GM19240 (cell line): Measurements from ENCODE around the gene TFB1M.
"Not testable (repeated sequence)": the region's sequence is repeated elsewhere in the genome, so short reads cannot be mapped to it uniquely, and the experiment has no call there.

ENCODE experiments used
- DNase-seq: peaks from one replicate; pipeline ENCODE4 v3.0.0; 2011; ENCODE audit warnings: low spot score; ENCODE audit not compliant: insufficient read length

The TFB1M gene

DNA sequence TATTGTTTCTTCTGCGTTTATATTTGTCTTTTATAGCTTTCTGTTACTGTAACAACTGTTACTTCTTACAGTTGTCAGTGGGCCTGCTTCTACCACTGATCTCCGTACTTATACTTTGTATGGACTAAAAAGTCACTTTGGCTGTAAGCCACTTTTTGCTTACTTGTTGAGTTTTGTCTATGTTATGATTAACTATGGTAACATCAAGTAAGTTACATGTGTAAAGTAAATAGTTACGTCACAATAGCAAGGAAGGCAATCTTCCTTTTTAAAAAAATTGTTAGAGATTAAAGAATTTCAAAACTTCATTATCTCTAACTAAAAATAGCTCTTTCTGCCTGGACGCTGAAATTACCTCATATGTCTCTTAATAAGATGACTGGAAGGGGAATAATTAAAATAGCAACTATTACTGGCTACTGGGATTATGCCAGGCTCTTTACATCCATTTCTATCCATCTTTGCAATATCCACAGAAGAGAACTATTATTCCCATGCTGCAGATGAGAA, 10.9 kb downstream of the TFB1M start:
- no peak for DNase-seq

GRCh38 chr6:155301867-155302266, 12.4 kb downstream of the TFB1M start:
- no peak for DNase-seq

- DNase-seq, result no peak
Measured at GRCh38 chr6:155297669-155298068, 16.6 kb downstream of the TFB1M start.

DNA sequence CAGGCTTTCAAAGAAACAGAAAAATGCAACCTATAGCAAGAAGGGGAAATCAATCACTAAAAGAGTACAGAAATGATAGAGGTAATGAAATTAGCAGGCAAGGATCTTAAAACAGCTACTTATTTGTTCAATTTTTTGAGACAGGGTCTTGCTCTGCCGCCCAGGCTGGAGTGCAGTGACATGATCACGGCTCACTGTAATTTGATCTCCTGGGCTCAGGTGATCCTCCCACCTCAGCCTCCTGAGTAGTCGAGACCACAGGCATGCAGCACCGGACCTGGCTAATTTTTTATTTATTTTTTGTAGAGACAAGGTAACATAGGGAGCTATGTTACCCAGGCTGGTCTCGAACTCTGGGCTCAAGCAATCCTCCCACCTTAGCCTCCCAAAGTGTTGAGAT, 21.6 kb downstream of the TFB1M start:
- no peak for DNase-seq

- DNase-seq, result no peak
Measured at GRCh38 chr6:155291291-155291690, 23.0 kb downstream of the TFB1M start.

DNA sequence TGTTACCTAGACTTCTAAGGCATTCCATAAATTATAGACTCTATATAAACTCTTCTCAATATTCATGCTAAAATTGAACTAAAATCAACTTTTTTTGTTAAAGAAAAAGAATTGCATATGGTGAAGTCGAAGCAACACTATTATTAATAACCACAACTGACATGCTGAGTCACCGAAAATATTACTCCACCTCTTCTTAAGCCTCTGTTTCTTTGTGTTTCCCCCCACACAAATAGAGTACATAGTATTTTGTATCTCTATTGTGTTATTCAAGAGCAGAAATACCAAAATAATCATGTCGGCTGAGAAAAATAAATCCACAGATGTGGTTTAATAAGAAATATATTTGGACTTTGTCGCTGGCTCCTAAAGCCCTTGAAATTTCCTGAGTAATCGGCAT, 23.8 kb downstream of the TFB1M start:
- no peak for DNase-seq

- no peak for DNase-seq
Measured at GRCh38 chr6:155287762-155288161, 26.5 kb downstream of the TFB1M start.

DNA sequence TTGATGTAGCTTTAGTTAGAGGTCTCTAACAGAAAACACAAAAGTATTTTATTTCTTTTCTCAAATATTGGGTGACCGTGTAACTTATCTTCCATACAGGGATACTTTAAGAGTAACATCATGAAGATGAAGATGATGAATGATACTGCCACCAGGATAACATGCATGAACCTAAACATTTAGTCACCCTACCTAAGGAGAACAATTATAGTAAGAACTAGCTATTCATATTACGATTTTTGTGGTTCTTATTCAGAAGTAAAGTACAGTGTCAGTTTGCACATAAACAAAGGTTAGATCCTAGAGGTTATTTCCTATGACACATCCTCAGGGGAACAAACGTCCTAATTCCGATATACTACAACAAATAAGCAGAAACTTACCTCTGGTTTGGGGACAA, 29.5 kb downstream of the TFB1M start:
- DNase-seq, result no peak

- DNase-seq, result no peak
Measured at GRCh38 chr6:155278319-155279049, 35.8 kb downstream of the TFB1M start.

GRCh38 chr6:155276638-155277037, 37.6 kb downstream of the TFB1M start:
- no peak for DNase-seq

- DNase-seq, result no peak
Measured at GRCh38 chr6:155275808-155276480, 38.3 kb downstream of the TFB1M start.

DNA sequence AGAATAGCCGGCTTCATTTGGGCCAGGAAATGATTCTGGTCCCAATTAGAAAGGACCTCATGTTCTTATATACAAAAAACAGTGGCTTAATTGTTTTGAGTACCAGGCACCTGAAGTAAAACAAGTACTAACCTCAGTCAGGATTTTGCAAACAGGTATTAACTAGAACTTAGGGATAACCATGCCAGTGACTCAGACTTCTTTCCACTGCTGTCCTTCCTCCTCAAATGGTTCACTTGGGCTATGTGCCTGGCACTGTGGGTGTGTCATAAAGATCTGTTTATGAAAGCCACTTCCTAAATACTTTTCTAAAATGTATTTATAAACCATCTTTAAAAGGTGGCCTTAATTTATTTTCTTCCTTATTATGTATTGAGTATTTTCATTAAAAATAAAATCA, 39.8 kb downstream of the TFB1M start:
- DNase-seq, result no peak

DNA sequence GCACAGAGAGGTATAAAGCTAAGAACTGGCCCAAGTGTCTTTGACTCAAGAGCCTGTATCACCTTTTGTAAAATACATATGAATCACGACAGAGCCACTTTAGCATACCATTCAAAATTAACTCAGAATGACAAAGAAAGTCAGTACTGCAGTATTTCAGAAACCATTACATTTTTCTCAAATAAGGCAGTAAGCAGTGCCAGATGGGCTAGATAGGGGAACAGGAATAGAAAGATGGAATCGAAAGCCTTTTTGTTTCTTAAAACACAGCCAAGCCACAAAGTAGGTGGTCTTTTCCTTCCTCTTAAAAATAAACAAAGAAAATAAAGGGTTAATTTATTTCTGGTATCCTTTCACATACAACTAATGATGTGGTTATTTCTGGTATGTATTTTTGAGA, 40.2 kb downstream of the TFB1M start:
- DNase-seq, result no peak

GRCh38 chr6:155273431-155273830, 40.9 kb downstream of the TFB1M start:
- DNase-seq, result no peak

DNA sequence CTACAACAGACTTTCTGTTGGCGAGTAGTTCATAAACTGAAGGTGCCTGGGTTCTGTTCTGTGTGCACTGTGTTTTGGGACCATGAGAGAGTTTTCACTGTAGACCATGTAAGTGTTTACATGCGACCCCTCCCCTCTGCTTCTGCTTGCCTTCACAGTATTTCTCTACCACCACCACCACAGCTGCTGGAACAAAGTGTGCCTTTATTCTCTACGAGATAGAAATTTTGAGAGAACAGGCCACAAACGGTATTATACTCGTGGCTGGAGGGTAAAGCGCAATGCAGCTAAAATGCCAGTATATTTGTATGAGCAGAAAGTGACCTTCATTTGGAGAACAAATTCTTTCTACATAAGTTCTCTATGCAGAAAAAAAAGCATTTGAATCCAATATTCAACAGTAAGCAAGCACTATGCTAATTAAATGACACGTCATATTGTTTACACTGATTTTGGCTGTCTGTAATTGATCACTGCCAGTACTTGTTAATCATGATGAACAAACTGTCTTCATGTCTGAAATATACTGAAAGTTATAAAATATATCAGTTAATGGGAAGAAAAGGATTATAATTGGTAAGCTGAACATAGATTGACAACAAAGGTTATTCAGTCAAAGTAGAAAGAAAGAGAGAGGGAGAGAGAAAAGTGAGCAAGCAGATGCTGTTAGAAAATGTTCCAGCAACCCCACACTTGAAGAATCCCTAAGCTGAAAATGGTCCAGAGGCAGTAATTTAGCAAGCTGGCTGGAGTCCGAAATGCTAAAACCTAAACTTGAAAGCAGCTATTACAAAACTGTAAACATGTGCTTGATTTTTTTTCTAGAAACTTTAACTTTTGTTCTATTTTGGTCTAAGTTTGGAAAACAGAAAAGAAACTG, 41.7 kb downstream of the TFB1M start:
- DNase-seq, result no peak

- no peak for DNase-seq
Measured at GRCh38 chr6:155271145-155271544, 43.1 kb downstream of the TFB1M start.

DNA sequence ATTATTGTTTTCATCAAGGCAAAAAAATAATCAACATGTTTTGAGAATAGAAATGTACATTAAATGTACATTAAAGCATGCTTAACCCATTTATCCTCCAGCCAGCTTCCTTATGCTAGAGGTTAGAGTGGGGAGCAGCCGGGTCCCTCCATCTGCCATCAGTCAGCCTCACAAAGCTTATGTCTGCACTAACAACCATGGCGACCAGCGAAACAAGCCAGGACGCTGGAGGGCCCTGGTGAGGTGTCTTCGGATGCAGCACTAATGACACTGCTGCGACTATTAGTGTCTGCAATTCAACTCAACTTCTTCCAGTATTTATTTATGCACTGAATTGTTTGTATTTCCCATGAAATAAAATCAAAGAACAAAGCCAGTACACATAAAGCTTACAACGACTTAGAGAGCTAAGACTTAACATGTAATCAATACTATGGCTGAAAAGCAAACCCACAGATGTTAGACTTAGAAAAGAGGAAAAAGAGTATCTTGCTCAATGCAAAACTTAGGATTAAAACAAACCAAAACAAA, 43.7 kb downstream of the TFB1M start:
- DNase-seq, result no peak

- DNase-seq, result no peak
Measured at GRCh38 chr6:155269765-155270164, 44.5 kb downstream of the TFB1M start.

DNA sequence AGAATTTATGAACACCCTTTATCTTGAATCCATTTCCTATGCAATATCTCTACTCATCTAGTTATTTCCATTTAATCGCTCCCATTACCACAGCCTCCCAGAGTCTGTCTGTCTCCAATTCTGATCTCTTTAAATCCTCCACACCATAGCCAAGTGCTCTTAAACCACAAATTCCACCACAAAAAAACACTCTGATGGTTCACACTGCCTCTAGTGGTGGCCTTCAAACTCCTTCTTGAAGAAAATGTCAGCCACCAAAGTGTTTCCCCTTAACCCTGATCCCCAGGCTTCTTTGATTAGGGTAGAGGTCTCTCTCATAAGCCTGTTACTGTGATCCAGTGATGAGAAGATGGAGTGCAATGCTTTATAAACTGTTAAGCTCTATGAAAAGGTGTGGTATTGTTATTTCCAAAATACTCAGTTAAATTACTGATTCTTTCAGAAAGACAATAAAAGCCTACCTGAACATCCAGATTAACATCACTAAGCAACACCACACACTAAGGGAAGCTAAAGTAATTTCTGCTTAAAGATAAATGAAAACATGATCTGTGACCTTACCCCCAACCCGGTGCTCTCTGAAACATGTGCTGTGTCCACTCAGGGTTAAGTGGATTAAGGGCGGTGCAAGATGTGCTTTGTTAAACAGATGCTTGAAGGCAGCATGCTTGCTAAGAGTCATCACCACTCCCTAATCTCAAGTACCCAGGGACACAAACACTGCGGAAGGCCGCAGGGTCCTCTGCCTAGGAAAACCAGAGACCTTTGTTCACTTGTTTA, 46.0 kb downstream of the TFB1M start:
- DNase-seq, result not testable (repeated sequence)

GRCh38 chr6:155267411-155267810, 46.9 kb downstream of the TFB1M start:
- no peak for DNase-seq
